GM21390 (cell line): ENCODE data around the gene RARRES2.
"Not testable (repeated sequence)": the region's sequence is repeated elsewhere in the genome, so short reads cannot be mapped to it uniquely, and the experiment has no call there.

Source experiments
- ATAC-seq: cut with Tn5 transposase; IDR thresholded peaks from one replicate; pipeline ENCODE4 v1.9.1; 2021; ENCODE audit not compliant: unreplicated experiment

Gene RARRES2

GRCh38 chr7:150341263-150342120, at the start of gene RARRES2:
Gene RARRES2 (minus strand): TSS chr7:150341629. CDS start chr7:150340609, 1,020 bp downstream.
- ATAC-seq: no peak

GRCh38 chr7:150390205-150390604, 48.8 kb upstream of the RARRES2 start:
- ATAC-seq: no peak

GRCh38 chr7:150389532-150389816, 48.0 kb upstream of the RARRES2 start:
- ATAC-seq: no peak

DNA sequence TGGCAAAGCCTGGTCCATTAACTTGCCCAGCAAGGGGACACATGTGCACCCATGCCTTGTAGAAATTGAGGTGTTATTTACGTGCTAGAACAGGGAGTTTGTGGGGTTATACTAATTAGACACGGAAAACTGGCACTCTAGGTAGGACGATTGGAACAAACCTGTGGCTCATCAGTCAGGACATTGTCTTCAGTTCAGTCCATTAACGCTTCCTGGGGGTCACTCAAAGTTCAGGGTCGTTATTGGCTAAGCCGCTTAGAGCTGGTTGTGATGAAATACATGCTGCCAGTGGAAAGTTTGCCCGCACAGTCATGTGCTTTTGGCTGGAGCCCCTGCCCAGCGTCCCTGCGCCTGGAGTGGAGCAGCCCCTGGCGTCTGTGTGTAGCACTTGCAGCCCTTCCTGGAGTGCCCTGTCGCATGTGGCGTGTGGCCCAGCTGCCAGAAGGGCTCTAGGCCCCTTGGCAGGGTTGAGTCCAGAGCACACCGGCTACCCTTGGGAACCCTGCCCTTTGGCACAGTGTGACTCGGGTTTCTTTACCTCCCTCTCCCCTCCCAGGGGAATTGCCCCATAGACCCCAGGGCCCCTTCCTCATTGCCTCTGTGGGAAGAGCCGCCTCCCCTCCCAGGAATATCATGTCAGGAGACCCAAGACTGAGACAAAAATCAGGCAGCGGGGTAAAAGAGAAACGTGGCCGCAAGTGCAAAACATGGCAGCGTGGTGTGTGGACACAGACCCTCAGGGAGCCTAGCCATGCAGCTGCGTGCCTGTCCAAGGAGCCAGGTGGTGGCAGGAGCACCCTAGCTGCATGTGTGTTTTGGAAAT, 47.5 kb upstream of the RARRES2 start:
- no peak for ATAC-seq

DNA sequence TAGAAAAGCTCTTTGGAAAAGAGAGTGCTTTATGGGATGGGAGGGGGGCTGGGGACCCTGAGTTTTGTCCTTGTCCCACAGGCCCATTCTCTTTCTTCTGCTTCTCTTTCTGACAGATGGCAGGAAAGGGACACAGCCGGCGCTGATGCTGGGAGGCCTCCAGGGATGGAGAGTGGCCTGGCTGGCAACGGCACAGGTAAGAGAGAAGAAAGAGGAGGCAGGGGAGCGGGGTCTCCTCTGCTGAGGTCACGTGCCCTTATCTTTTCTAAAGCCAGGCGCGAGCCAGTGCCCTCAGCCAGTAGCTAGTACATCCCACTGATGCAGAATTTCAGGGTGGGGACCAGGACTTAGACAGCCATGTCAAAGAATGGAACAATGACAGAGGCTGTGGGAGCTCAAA, 46.9 kb upstream of the RARRES2 start:
- ATAC-seq: no peak

DNA sequence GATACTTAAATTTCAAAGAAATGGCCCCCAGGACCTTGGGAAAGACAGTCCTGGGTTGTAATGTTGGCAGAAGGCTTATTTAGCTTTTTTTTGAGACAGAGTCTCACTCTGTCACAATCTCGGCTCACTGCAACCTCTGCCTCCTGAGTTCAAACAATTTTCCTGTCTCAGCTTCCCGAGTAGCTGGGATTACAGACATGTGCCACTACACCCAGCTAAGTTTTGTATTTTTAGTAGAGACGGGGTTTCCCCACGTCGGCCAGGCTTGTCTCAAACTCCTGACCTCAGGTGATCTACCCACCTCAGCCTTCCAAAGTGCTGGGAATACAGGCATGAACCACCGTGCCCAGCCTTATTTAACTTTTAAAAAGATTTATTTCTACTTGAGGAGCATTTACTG, 44.5 kb upstream of the RARRES2 start:
- ATAC-seq: not testable (repeated sequence)

- ATAC-seq: no peak
Observed at GRCh38 chr7:150385302-150385723, 43.9 kb upstream of the RARRES2 start.

DNA sequence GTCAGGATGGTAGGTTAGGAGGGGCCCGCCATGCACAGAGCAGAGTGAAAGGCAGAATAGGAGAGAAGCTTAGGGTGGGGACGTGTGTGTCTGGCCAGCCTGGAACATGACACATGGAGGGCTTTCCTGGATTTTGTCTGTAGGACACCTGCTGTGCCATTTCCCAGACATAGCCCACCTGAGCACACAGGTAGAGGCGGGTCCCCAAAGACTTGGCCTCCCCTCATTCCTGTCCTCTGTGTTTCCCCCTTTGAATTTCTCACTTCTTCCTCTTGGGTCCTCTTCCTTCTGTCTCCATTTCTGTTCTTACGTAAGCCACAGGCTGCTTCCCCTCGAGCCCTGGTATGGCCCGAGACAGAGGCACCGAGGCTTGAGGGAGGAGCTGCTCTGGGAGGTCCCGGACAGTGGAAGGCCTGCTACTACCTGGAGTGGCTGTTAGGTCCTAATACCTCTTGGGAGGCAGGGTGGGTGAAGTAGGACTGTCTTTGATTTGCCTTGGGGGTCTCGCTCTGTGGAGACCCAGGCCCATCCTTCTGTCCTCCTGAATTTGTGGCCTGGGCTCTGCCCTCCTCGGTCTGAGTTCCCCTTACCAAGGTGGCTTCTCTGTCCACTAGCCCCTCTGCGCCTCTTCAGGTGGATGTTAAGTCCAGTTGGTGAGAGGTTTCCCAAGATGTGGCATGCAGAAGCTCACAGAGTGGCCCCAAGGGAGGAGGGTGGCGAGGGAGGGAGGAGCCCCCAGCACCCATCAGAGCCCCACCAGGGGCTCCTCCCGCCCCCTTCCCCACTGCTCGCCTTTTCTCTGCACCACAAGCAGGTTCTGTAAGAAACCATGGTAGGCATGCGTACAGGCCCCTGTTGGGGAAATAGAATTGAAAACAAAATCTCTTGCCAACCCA, 43.2 kb upstream of the RARRES2 start:
- ATAC-seq: no peak

DNA sequence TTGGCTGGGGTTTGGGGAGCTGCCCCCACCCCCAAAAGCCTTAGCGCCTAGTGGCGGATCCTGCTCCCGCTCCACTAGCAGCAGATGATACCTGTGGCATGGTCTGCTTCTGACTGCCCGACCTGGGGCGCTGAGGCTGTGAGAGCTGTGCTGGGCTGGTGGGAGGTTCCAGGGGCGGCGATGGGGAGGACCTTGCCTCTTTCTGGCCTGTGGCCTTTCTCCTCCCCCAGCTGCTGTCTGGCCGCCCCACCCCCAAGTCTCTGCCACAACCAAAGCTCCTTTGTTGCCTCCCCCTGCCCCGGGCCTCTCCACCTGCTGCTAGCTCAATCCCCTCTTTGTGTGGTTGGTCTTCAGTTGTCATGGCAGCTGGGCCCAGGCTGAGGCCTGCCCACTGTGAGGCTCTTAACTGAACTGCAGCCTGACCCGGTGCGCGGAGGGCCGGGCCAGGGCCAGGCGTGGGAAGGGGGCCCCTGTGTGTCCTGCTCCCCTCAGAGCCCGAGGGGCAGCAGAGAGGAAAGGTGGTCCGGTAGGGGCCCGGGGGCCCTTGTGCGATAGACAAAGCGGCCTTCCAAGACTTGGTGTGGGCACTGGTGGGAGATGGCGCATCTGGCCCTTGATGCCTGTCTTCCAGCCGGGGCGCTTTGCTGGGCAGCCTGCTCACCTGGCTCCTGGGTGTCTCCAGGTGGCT, 42.4 kb upstream of the RARRES2 start:
- ATAC-seq: no peak

- ATAC-seq: no peak
Observed at GRCh38 chr7:150382844-150383225, 41.4 kb upstream of the RARRES2 start.

DNA sequence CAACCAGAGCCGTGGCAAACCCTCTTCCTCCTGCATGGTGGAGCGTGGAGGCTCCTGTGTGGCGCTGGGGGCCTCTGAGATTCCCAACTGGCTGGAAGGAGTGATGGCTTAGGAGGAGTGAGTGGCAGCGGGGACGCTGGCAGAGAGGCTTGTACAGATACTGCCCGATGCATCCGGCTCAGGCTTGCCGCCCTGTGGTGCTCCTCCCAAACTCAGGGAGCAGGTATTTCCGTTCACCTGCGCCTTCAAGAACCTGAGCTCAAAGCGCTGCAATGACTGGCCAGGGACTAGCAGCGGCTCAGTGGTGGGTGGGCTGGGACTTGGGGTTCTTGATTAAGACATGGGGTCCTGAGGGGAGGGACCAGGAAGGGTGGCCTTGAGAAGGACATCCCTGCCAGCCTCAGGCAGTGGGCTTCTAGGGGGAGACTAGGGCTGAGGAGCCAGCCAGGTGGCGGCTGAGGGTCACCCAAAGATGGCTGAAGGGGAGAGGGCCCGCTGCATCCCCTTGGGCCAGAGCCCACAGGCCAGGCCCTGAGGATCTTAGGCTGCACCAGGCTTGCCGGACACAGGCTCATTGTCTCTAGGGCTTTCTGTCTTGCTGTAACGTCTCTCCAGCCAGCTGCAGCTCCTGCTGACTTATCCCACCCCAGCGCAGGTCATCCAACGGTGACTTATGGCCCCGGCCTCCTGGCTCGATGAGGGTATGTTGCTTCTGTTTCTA, 40.9 kb upstream of the RARRES2 start:
- no peak for ATAC-seq

- no peak for ATAC-seq
Observed at GRCh38 chr7:150381785-150382122, 40.3 kb upstream of the RARRES2 start.

DNA sequence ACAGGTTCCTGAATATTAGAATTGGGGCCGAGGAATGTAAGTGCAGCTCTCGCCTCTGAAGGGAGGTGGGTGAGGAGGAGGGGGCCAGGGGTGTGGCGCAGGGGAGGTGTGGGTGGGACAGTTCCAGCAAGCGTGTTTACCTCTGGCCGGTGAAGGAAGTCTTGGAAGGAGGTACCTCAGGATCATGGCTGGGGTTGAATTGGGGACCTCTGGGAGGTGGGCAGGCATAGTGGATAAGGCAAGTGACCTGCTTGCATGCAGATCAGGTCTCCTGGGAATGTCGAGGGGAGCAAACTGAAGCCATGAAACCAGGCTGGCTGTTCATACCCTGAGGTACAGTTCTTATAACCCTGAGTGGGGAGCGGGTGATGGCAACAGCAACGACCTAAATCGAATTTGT, 39.7 kb upstream of the RARRES2 start:
- ATAC-seq: no peak

GRCh38 chr7:150380463-150380862, 39.0 kb upstream of the RARRES2 start:
- no peak for ATAC-seq

DNA sequence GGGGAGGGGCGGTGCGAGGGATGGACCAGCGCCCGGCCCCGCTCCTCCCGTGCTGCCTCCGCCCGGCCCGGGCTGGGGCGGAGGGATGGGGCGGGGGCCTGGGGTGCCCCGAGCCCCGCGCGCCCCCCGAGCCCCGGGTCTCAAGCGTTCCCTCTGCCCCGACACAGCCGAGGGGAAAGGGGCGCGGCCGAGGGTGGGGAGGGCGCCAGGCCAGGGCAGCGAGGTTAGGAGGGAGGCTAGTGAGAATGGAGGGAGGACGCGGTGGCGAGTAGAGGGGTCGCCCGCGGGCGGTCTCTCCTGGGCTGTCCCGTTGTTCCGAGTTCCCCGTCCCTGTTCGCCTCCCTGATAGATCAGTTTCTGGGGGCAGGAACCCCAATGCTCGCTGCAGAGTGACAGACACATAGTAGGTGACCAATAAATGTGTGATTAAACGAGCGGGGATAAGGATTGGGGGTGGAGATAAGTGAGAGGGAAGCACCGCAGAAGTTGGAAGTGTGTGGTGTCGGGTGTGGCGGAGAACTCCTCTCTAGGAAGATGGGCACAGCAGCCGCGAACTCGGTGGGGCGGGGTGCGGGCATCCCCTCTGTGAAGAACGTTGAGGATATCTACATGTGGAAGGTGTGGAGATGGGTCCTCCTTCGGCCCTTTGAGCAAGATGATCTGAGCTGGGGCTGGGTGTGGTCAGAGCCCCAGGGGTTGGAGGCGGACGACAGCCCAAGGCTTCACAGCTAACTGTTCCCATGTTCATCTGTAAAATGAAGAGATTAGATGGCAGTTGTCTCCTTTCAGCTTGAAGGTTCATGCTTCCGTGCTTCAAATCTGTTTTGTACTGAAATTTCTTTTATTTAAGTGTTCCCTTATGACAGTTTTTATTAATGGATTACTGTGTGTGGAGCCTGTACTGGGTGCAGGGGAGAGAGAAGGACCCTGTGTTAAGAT, 38.3 kb upstream of the RARRES2 start:
- peak; percentile 26 for ATAC-seq

GRCh38 chr7:150378853-150379440, 37.5 kb upstream of the RARRES2 start, which contains the start of gene ZNF775:
Gene ZNF775 (plus strand): TSS chr7:150379330. CDS start chr7:150388471, 9,141 bp downstream.
- peak; percentile 73 for ATAC-seq

- ATAC-seq: no peak
Observed at GRCh38 chr7:150378115-150378852, 36.9 kb upstream of the RARRES2 start.

- no peak for ATAC-seq
Observed at GRCh38 chr7:150377635-150378034, 36.2 kb upstream of the RARRES2 start.
